DOHH2 (cell line): ENCODE results near the gene BHLHE40.

ENCODE experiments used
- CTCF ChIP-seq: fragments of 200-600 bp; sonication (generic); IDR thresholded peaks from one replicate; pipeline ENCODE4 v1.5.1; 2014; ENCODE audit warnings: antibody characterized with exemption, mild to moderate bottlenecking, low read depth, low read length; ENCODE audit not compliant: poor library complexity, severe bottlenecking
- EZH2phosphoT487 ChIP-seq: fragments of 200-600 bp; sonication (generic); IDR thresholded peaks from 2 replicates; pipeline ENCODE4 v1.6.1; 2017; ENCODE audit warnings: borderline replicate concordance, mild to moderate bottlenecking, antibody characterized with exemption, low read length, moderate library complexity, mixed read lengths

DNA sequence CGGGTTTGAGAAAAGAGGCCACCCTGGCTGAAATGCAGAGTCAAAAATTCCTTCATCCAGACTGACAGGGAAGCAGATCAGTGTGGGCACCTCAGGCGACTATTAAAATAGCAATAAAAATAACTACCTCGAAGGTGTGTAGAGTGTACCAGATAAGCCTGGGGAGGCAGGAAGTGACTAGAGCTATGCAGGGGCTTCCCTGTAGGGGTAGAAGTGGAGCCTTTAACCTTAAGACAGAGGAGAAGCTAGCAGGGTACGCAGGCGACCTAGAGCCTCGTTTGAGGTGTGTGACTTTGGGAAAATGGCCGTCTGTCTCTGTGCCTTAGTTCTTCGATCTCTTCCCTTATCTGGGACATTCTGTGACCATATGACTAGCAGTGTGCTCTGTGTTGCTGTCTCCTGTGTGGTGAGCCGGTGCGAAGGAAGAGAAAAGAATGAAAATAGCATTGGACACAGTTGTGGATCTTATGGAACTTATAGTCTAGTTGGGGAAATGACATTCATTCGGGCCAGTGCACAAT, 17.6 kb downstream of the BHLHE40 start:
- TF ChIP-seq CTCF (no peak), EZH2phosphoT487 (no peak)
